B cell (primary cell): ENCODE data around the gene TNNI3K. TPM values are rescaled to one million over a fixed set of nuclear protein-coding genes. Genes with fewer than 3 reads are reported as not detected.

ENCODE experiments used
- ATAC-seq: fragments of 200-7000 bp; cut with Tn5 transposase; one replicate; pipeline ENCODE4 v1.10.0; 2021; ENCODE audit warnings: low read depth, mild to moderate bottlenecking, moderate number of reproducible peaks, moderate library complexity
- CTCF ChIA-PET: fragments of 350-600 bp; sonication (Branson Sonifier 250); formaldehyde crosslinking; loops from one replicate; lab custom pipeline; 2021; ENCODE audit warnings: antibody characterized with exemption, inconsistent platforms; lab: Charles Lee
- POLR2A ChIA-PET: fragments of 350-600 bp; sonication (Branson Sonifier 250); formaldehyde crosslinking; loops from one replicate; lab custom pipeline; 2021; ENCODE audit warnings: antibody characterized with exemption; lab: Charles Lee
- DNase-seq: peaks from one replicate; pipeline ENCODE4 v3.0.0; 2013
- H2AFZ ChIP-seq: 2 replicates; pipeline ENCODE4 v1.6.1; 2012; ENCODE audit warnings: mild to moderate bottlenecking, low read depth, low read length; ENCODE audit not compliant: insufficient read depth, poor library complexity, severe bottlenecking
- H3K27ac ChIP-seq, 2 donors: 1 replicate in 1 of 2; 2 replicates in 1 of 2; pipeline ENCODE4 v1.5.1; 2012 to 2013; ENCODE audit warnings: low read length in 2 of 2, mild to moderate bottlenecking in 2 of 2, moderate library complexity in 1 of 2
- H3K27me3 ChIP-seq, 4 experiments: fragments of 200-600 bp in 1 of 4; sonication (generic) in 1 of 4; replicated peaks in 1 of 4; 1 replicate in 2 of 4; 2 replicates in 2 of 4; pipeline versions ENCODE4 v1.6.1 to v1.7.0; 2013 to 2016; ENCODE audit warnings: low read length in 3 of 4, mild to moderate bottlenecking in 2 of 4, mixed read lengths in 1 of 4, moderate library complexity in 1 of 4; ENCODE audit not compliant: insufficient read depth in 4 of 4, control insufficient read depth in 3 of 4; ENCODE audit errors: control extremely low read depth in 1 of 4
- H3K36me3 ChIP-seq, 2 experiments: replicated peaks in 1 of 2; 1 replicate in 1 of 2; 2 replicates in 1 of 2; pipeline versions ENCODE4 v1.6.1 to v1.7.1; 2013; ENCODE audit warnings: low read length in 1 of 2; ENCODE audit not compliant: insufficient read depth in 2 of 2, control insufficient read depth in 1 of 2; ENCODE audit errors: control extremely low read depth in 1 of 2, extremely low read depth in 1 of 2
- H3K4me1 ChIP-seq, 2 donors: fragments of 200-600 bp in 1 of 2; sonication (generic) in 1 of 2; 1 replicate in 1 of 2; 2 replicates in 1 of 2; pipeline versions ENCODE4 v1.5.1 to v1.6.1; 2013 to 2017; ENCODE audit warnings: low read length in 2 of 2; ENCODE audit not compliant: control insufficient read depth in 2 of 2, insufficient read depth in 2 of 2
- H3K4me2 ChIP-seq: replicated peaks from 2 replicates; pipeline ENCODE3; 2012; ENCODE audit warnings: mild to moderate bottlenecking, low read depth, low read length; ENCODE audit not compliant: poor library complexity, severe bottlenecking
- H3K4me3 ChIP-seq, 5 experiments: fragments of 200-600 bp in 1 of 5; sonication (generic) in 1 of 5; 1 replicate in 3 of 5; 2 replicates in 2 of 5; pipeline versions ENCODE4 v1.5.1 to v1.7.0; 2011 to 2016; ENCODE audit warnings: low read length in 4 of 5, mild to moderate bottlenecking in 4 of 5, low read depth in 2 of 5, control low read depth in 1 of 5, moderate library complexity in 1 of 5; ENCODE audit not compliant: insufficient read depth in 1 of 5; ENCODE audit errors: control extremely low read depth in 1 of 5, extremely low read depth in 1 of 5
- H3K79me2 ChIP-seq: fragments of 200-600 bp; sonication (generic); one replicate; pipeline ENCODE4 v1.6.0; 2016; ENCODE audit warnings: low read length; ENCODE audit not compliant: control insufficient read depth, insufficient read depth
- H3K9ac ChIP-seq: fragments of 200-600 bp; sonication (generic); 2 replicates; pipeline ENCODE4 v1.6.1; 2017; ENCODE audit warnings: mild to moderate bottlenecking, low read length, moderate library complexity
- H3K9me3 ChIP-seq, 3 donors: one replicate each; pipeline versions ENCODE4 v1.6.1 to v1.7.1; 2013; ENCODE audit warnings: low read length in 2 of 3; ENCODE audit not compliant: control insufficient read depth in 2 of 3, insufficient read depth in 1 of 3; ENCODE audit errors: control extremely low read depth in 1 of 3
- H4K20me1 ChIP-seq: 2 replicates; pipeline ENCODE4 v1.6.0; 2012; ENCODE audit warnings: mild to moderate bottlenecking, low read length; ENCODE audit not compliant: insufficient read depth, control insufficient read depth, poor library complexity, severe bottlenecking
- H3K27ac Mint-ChIP-seq: one replicate; pipeline ENCODE4 v1.8.0; 2021; ENCODE audit warnings: mixed read lengths
- H3K27me3 Mint-ChIP-seq: one replicate; pipeline ENCODE4 v1.8.0; 2021; ENCODE audit warnings: mixed read lengths
- H3K4me1 Mint-ChIP-seq: one replicate; pipeline ENCODE4 v1.8.0; 2021; ENCODE audit warnings: mixed read lengths
- H3K4me3 Mint-ChIP-seq: one replicate; pipeline ENCODE4 v1.8.0; 2021; ENCODE audit warnings: mixed read lengths
- H3K9me3 Mint-ChIP-seq: one replicate; pipeline ENCODE4 v1.8.0; 2022; ENCODE audit warnings: mixed read lengths; ENCODE audit not compliant: insufficient read depth
- CTCF ChIP-seq: fragments of 200-600 bp; IDR thresholded peaks from one replicate; pipeline ENCODE4 v1.8.0; 2022; ENCODE audit warnings: antibody characterized with exemption, mild to moderate bottlenecking
- EZH2 ChIP-seq: IDR thresholded peaks from 2 replicates; pipeline ENCODE4 v1.6.1; 2012; ENCODE audit warnings: borderline replicate concordance, low read depth, mild to moderate bottlenecking, moderate library complexity, low read length; ENCODE audit not compliant: insufficient read depth, poor library complexity, severe bottlenecking
- WGBS: methylation state at CpG from one replicate; pipeline ENCODE4 v1.1.5; 2013; ENCODE audit warnings: missing lambda C conversion rate; ENCODE audit not compliant: insufficient coverage; 5-methylcytosine and 5-hydroxymethylcytosine counted together
- intact Hi-C: fragments of 100-400 bp; cut with micrococcal nuclease; formaldehyde crosslinking; loops from one replicate; pipeline ENCODE4 v1.10.0; 2022
- polyA plus RNA-seq: library from polyadenylated mRNA; depleted of rRNA; stranded (reverse); fragments of >200 nt; gene quantifications from 2 replicates; pipeline ENCODE4 v1.2.3, GENCODE V29; 2012
- total RNA-seq, 2 donors: library from RNA; stranded (reverse); fragments of 120-200 nt in 1 of 2; gene quantifications; 1 replicate in 1 of 2; 2 replicates in 1 of 2; pipeline versions ENCODE4 v1.2.3 to v1.2.4, GENCODE V29; 2013 to 2022

TNNI3K gene
- total and polyA plus RNA-seq, 2 donors (not counting 1 experiment from before 2014, with no cell fraction given) = 0.52 to 3.1 TPM

GRCh38 chr1:74380252-74380651, 145.1 kb downstream of the TNNI3K start:
- no peak overlapping the region for H3K27ac Mint-ChIP-seq
- Histone ChIP-seq H3K79me2 (no peaks in the 10 kb centered on the region), H3K9me3 (no peaks in the 10 kb centered on the region), H3K9ac (no peak overlapping the region), H4K20me1 (no peaks in the 10 kb centered on the region), H2AFZ (no peak overlapping the region), H3K4me1 (no peaks in the 10 kb centered on the region), H3K36me3 (no peaks in the 10 kb centered on the region), H3K27me3 (no peaks in the 10 kb centered on the region), H3K4me3 (no peak overlapping the region), H3K4me2 (no peak overlapping the region), H3K27ac (no peak overlapping the region)
- 96% methylated on average over 6 of the region's 9 CpGs for whole genome bisulfite sequencing
- POLR2A ChIA-PET = no interaction called here
- intact Hi-C loops = no loop called here
- DNase-seq (no peak), ATAC-seq (no peak)
- H3K4me1 Mint-ChIP-seq = no peaks in the 10 kb centered on the region
- no peaks in the 10 kb centered on the region for H3K27me3 Mint-ChIP-seq
- no peaks in the 10 kb centered on the region for H3K9me3 Mint-ChIP-seq
- CTCF ChIA-PET = no interaction called here
- no peak for TF ChIP-seq EZH2
- no peak for TF ChIP-seq CTCF
- H3K4me3 Mint-ChIP-seq = no peak overlapping the region

- TF ChIP-seq EZH2 = no peak
- TF ChIP-seq CTCF = no peak
- Histone ChIP-seq H3K4me2 (no peak overlapping the region), H2AFZ (no peak overlapping the region), H3K4me3 (no peak overlapping the region), H3K79me2 (no peaks in the 10 kb centered on the region), H3K4me1 (no peaks in the 10 kb centered on the region), H3K27ac (no peak overlapping the region), H3K9ac (no peak overlapping the region), H3K9me3 (no peaks in the 10 kb centered on the region), H3K27me3 (no peaks in the 10 kb centered on the region), H3K36me3 (no peaks in the 10 kb centered on the region), H4K20me1 (no peaks in the 10 kb centered on the region)
- no peaks in the 10 kb centered on the region for H3K9me3 Mint-ChIP-seq
- no peak overlapping the region for H3K27ac Mint-ChIP-seq
- 90% methylated on average over 2 of the region's 2 CpGs for WGBS
- intact Hi-C loops = no loop called here
- DNase-seq = no peak
- H3K4me3 Mint-ChIP-seq = no peak overlapping the region
- no peaks in the 10 kb centered on the region for H3K4me1 Mint-ChIP-seq
- ChIA-PET CTCF (no interaction called here), POLR2A (no interaction called here)
- no peak for ATAC-seq
- H3K27me3 Mint-ChIP-seq = no peaks in the 10 kb centered on the region
These were observed 153.7 kb downstream of the TNNI3K start for GRCh38 chr1:74388855-74389254.
